Measurements from ENCODE around the gene EPOP.

EPOP gene

GRCh38 chr17:38705803-38706504, 31.2 kb upstream of the EPOP start:
- DNase-seq (ENCODE audit: low read depth), result peak; percentile 39

DNA sequence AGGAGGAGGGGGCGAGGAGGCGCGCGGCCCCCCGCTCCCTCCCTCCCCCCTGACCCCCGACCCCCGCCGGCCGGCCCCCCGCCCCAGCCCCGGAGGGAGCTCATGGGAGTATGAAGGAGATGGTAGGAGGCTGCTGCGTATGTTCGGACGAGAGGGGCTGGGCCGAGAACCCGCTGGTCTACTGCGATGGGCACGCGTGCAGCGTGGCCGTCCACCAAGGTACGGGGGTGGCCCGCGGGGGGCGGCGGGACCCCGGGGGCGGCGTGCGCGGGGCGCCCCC, 30.7 kb upstream of the EPOP start:
- DNase-seq (ENCODE audit: low read depth), result no peak

- DNase-seq (ENCODE audit: low read depth), result peak; percentile 78
Observed at GRCh38 chr17:38704606-38705522, 30.1 kb upstream of the EPOP start, which contains the start of gene MLLT6. Gene MLLT6 (plus strand): TSS chr17:38705273. CDS start chr17:38705633, 360 bp downstream.

- DNase-seq (ENCODE audit: low read depth), result peak; percentile 75
Observed at GRCh38 chr17:38703742-38704605, 29.2 kb upstream of the EPOP start.

DNA sequence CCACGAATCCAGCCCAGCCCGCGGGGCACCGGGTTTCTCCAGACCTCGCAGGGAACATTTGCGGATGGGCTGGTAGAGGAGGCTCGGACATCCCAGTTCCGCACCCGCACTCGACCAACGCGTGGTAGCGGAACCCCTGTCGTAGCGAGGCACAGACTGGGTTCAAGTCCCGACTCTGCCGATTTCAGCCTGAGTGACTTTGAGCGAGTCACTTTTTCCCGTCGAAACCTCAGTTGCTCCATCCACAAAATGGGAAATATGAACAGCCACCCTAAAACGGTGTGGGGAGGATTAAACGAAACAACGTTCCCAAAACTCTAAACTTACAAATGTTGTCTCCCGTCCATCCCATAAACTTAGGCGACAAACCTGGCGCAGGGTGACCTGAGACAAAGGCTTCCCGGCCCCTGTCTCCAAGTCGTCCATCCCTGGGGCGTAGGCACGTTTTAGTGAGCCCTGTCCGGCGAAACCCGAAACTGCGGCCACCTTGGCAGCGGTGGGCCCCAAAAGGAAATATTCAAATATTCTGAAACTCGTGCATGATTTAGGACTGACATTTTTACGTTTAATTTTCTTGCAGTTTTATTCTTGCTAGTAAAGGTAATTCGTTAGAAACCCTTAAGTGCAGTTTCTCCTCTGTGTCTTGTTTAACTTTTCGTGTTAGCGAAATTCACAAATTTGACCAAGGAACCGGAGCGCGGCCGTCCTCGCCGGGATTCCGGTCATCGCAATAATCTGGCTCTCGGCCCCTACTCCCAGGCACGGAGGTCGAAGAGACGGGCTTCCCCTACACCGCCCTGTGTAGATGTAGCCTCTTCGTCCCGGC, 28.4 kb upstream of the EPOP start:
- DNase-seq (ENCODE audit: low read depth), result no peak

DNA sequence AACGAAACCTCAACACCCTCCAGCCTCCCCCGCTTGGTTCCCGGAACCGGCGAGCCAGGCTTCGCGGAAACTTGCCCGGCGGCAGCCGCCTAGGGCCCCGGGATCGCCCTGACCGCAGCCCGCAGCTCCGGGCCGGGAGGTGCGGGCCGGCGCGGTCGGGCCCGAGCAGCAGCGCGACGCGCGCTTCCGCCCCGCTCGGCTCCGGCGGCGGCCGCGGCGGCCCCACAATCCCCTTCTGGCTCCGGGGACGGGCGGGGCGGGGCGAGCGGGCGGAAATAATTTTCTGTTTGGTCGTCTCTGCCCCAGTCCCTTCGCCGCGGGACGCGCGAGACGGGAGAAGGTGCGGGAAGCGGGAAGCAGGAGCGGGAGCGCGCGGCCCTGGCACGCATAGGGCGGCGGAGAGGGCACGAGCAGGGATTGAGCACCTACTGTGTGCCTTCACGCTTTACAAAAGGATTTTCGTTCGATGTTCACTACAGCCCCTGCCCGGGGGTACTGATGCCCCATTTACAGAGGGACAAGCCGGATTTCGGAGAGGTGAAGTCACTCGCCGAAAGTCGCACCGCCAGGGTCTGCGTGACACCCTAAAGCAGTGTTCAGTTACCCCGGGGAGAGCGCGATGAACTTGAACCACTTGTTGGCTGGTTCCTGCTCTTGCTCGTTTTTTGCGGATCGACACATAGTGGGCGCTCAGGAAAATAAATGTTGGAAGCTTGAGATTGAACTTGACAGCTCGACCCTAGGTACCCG, 27.6 kb upstream of the EPOP start:
- peak; percentile 75 for DNase-seq (ENCODE audit: low read depth)

DNA sequence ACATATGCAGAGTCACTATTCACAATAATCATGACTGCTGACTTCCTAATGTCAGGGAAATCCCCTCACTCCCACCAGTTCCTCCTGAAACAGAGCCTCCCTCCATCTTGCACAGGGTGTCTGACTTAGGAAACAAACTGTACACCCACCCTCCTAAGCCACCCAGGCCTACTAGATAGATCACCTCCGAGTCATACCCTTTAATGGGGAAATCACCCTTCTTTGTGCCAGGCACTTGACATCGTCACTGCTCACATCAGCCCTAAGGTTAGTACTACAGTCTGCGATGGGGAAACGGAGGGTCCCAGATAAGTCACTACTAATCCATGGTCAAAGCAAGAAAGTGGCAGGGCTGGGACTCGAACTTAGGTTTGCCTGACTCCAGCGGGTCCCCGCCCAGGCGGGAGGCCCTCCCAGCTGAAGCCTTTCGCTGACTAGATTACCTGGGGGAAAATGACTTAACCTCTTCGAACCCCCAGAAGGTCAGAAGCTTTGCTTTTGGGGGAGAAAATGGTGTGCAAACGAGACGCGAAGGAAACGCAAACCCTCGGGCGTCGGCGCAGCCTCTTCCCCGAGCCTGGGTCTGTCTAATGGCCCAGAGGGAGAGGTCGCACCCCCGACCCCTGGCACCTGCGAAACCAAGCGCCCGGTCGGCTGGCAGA, 26.9 kb upstream of the EPOP start:
- peak; percentile 63 for DNase-seq (ENCODE audit: low read depth)

GRCh38 chr17:38698760-38699159, 24.0 kb upstream of the EPOP start:
- DNase-seq (ENCODE audit: low read depth), result no peak

- DNase-seq (ENCODE audit: low read depth), result no peak
Observed at GRCh38 chr17:38697061-38697820, 22.5 kb upstream of the EPOP start.

- no peak for DNase-seq (ENCODE audit: low read depth)
Observed at GRCh38 chr17:38693700-38694329, 19.1 kb upstream of the EPOP start.

GRCh38 chr17:38691154-38691553, 16.4 kb upstream of the EPOP start:
- no peak for DNase-seq (ENCODE audit: low read depth)

DNA sequence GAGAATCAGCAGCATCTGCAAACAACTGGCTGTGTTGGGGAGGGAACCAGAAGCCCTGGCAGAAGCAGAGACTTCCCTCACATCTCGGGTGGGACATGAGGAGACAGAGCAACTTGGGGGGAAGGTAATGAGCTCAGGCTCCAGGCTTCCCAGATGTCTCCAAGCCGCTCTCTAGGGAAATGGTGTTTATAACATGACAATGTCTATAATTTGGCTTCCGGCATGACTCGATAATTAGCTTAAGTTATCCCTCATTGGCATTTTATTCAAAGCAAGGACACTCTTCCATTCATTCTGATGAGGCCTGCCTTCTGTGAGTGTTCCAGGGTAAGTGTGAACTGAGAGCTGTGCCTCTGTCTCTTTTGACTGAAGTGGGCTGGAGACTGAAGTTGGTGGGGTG, 15.6 kb upstream of the EPOP start:
- no peak for DNase-seq (ENCODE audit: low read depth)

DNA sequence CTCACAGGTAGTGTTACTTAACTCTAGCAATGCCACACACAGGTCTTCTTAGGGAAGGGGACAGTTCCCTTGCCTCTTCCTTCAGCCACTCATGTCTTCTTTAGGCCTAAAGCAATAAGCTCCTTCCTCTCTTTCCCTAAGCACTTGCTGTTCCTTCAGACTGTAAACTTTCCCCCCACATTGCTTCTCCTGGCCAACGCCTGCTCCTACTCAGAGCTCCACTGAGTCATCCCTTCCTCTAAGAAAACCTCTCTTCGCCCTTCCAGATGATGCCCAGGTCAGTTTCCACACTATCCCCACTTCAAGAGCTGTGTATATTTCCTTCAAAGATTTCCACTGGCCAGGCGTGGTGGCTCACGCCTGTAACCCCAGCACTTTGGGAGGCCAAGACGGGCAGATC, 12.5 kb upstream of the EPOP start:
- DNase-seq (ENCODE audit: low read depth), result no peak

GRCh38 chr17:38685491-38685890, 10.7 kb upstream of the EPOP start:
- DNase-seq (ENCODE audit: low read depth), result no peak

DNA sequence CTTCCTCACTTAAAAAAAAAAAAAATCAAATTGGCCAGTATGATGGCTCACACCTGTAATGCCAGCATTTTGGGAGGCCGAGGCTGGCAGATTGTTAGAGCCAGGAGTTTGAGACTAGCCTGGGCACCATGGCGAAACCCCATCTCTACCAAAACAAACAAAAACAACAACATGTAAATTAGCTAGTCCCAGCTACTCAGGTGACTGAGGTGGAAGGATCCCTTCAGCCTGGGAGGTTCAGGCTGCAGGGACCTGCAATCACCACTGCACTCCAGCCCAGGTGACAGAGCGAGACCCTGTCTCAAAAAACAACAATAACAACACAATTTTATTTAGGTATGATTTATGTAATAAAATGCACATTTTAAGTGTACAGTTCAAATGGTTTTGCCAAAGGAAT, 6.3 kb upstream of the EPOP start:
- DNase-seq (ENCODE audit: low read depth), result no peak

DNA sequence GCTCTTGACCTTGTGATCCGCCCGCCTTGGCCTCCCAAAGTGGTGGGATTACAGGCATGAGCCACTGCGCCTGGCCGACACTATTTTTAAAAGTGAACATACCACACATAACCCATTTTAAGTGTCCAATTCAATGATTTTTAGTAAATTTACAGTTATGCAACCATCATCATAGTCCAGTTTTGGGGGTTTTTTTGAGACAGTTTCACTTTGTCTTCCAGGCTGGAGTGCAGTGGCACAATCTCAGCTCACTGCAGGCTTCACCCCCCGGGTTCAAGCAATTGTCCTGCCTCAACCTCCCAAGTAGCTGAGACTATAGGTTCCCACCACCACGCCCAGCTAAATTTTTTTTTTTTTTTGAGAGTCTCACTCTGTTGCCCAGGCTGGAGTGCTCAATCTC, 3.1 kb upstream of the EPOP start:
- no peak for DNase-seq (ENCODE audit: low read depth)

GRCh38 chr17:38676706-38677504, 2.1 kb upstream of the EPOP start:
- peak; percentile 66 for DNase-seq (ENCODE audit: low read depth)
